Endothelial cell of umbilical vein (primary cell): ENCODE data around the gene ASB8. TPM values are rescaled to one million over a fixed set of nuclear protein-coding genes. Genes with fewer than 3 reads are reported as not detected.
A peak's percentile ranks its signal among the peaks of the same experiment; 100 is the strongest.
"Not testable (repeated sequence)": the region's sequence is repeated elsewhere in the genome, so short reads cannot be mapped to it uniquely, and the experiment has no call there.

Experiments used
- BruUV-seq: library from RNA; stranded (reverse); fragments of 400-500 nt; replicated peaks from 2 replicates; lab custom pipeline; 2021; lab: Mats Ljungman, UMichigan
- CTCF ChIA-PET: fragments of 300-600, 350-600 bp; sonication (Branson Sonifier 250); formaldehyde crosslinking; loops from one replicate; lab custom pipeline; 2021; ENCODE audit warnings: antibody characterized with exemption, inconsistent platforms; lab: Charles Lee
- POLR2A ChIA-PET: fragments of 300-600, 350-600 bp; sonication (Branson Sonifier 250); formaldehyde crosslinking; loops from one replicate; lab custom pipeline; 2021; ENCODE audit warnings: antibody characterized with exemption, inconsistent platforms; lab: Charles Lee
- DNase-seq: peaks from one replicate; pipeline ENCODE4 v3.0.0-alpha.2; 2011; ENCODE audit warnings: low read depth, low spot score
- FAIRE-seq: peaks from 2 replicates; lab custom pipeline; 2011; peaks lifted over from hg19 to GRCh38; lab: Jason Lieb, UNC
- H2AFZ ChIP-seq: 2 replicates; pipeline ENCODE4 v1.6.0; 2012; ENCODE audit warnings: low read depth, low read length, control low read depth, inconsistent platforms
- H3K27ac ChIP-seq: 2 replicates; pipeline ENCODE4 v1.5.1; 2011; ENCODE audit warnings: low read depth, mild to moderate bottlenecking, control low read depth, low read length, moderate library complexity; ENCODE audit not compliant: insufficient read depth
- H3K27me3 ChIP-seq, 2 experiments: 2 replicates each; pipeline versions ENCODE4 v1.6.0 to v1.6.1; 2011; ENCODE audit warnings: low read length in 2 of 2, mixed read lengths in 1 of 2; ENCODE audit not compliant: control insufficient read depth in 2 of 2, insufficient read depth in 2 of 2
- H3K36me3 ChIP-seq, 2 experiments: 2 replicates in 1 of 2; 3 replicates in 1 of 2; pipeline ENCODE4 v1.5.1; 2011; ENCODE audit warnings: low read length in 2 of 2, mild to moderate bottlenecking in 1 of 2, moderate library complexity in 1 of 2; ENCODE audit not compliant: control insufficient read depth in 2 of 2, insufficient read depth in 2 of 2; ENCODE audit errors: extremely low read depth in 1 of 2
- H3K4me1 ChIP-seq: 3 replicates; pipeline ENCODE4 v1.5.1; 2011; ENCODE audit warnings: mild to moderate bottlenecking, low read length; ENCODE audit not compliant: control insufficient read depth, insufficient read depth; ENCODE audit errors: extremely low read depth
- H3K4me2 ChIP-seq: 2 replicates; pipeline ENCODE4 v1.6.1; 2011; ENCODE audit warnings: low read length, control low read depth, mixed read lengths; ENCODE audit not compliant: insufficient read depth
- H3K4me3 ChIP-seq, 3 experiments: fragments of 200-600 bp in 1 of 3; sonication (generic), shearing (Covaris generic) in 1 of 3; replicated peaks in 1 of 3; 2 replicates each; pipeline ENCODE4 v1.5.1; 2011 to 2016; ENCODE audit warnings: control low read depth in 3 of 3, low read length in 3 of 3, mild to moderate bottlenecking in 2 of 3, inconsistent platforms in 1 of 3, low read depth in 1 of 3, moderate library complexity in 1 of 3; ENCODE audit not compliant: insufficient read depth in 1 of 3
- H3K79me2 ChIP-seq: 2 replicates; pipeline ENCODE4 v1.6.0; 2012; ENCODE audit warnings: low read length, inconsistent platforms; ENCODE audit not compliant: control insufficient read depth, insufficient read depth
- H3K9ac ChIP-seq: replicated peaks from 2 replicates; pipeline ENCODE3; 2011; ENCODE audit warnings: low read length, control low read depth; ENCODE audit not compliant: insufficient read depth; ENCODE audit errors: extremely low read depth
- H3K9me1 ChIP-seq: replicated peaks from 3 replicates; pipeline ENCODE4 v1.6.0; 2011; ENCODE audit warnings: mild to moderate bottlenecking, low read length; ENCODE audit not compliant: control insufficient read depth, insufficient read depth; ENCODE audit errors: extremely low read depth
- H3K9me3 ChIP-seq: replicated peaks from 2 replicates; pipeline ENCODE4 v1.5.1; 2012; ENCODE audit warnings: low read length, inconsistent platforms; ENCODE audit not compliant: control insufficient read depth, insufficient read depth
- H4K20me1 ChIP-seq: replicated peaks from 2 replicates; pipeline ENCODE3; 2011; ENCODE audit warnings: mild to moderate bottlenecking, low read length; ENCODE audit not compliant: control insufficient read depth, insufficient read depth; ENCODE audit errors: extremely low read depth
- FOS ChIP-seq: IDR thresholded peaks from 2 replicates; pipeline ENCODE4 v1.6.1; 2011; ENCODE audit warnings: mild to moderate bottlenecking, low read length, moderate library complexity, borderline replicate concordance; ENCODE audit not compliant: insufficient read depth
- POLR2A ChIP-seq: IDR thresholded peaks from 2 replicates; pipeline ENCODE4 v1.6.1; 2012; ENCODE audit warnings: low read depth, mild to moderate bottlenecking, control low read depth, low read length
- POLR2AphosphoS5 ChIP-seq: IDR thresholded peaks from 2 replicates; pipeline ENCODE4 v1.6.1; 2012; ENCODE audit warnings: low read depth, mild to moderate bottlenecking, control low read depth, low read length, moderate library complexity; ENCODE audit not compliant: insufficient read depth
- dilution Hi-C: fragments of 300-500 bp; cut with MboI; formaldehyde crosslinking; loops from one replicate; pipeline ENCODE4 v1.15.0; 2019; ENCODE audit warnings: low sequenced_read_pairs; ENCODE audit not compliant: extremely low pct_ligation_motif_present
- intact Hi-C: fragments of 100-400 bp; cut with micrococcal nuclease; formaldehyde crosslinking; loops from one replicate; pipeline ENCODE4 v1.10.0; 2022
- polyA plus RNA-seq, 4 experiments: library from polyadenylated mRNA; depleted of rRNA in 3 of 4; stranded (reverse) in 3 of 4; unstranded in 1 of 4; fragments of >200 nt; gene quantifications; 2 replicates each; pipeline versions ENCODE4 v1.2.1 to v1.2.3, GENCODE V29; 2011 to 2012; ENCODE audit warnings: missing spikeins in 1 of 4
- total RNA-seq: library from RNA; stranded (reverse); gene quantifications from 2 replicates; pipeline ENCODE4 v1.2.3, GENCODE V29; 2021
- TF ChIP-seq, protein P1 (sequence below): IDR thresholded peaks from 2 replicates; pipeline ENCODE4 v1.6.1; 2011; ENCODE audit not compliant: insufficient read depth, insufficient read length

ASB8 gene
- total and polyA plus RNA-seq, 2 donors (not counting 3 experiments of a cell fraction or from before 2014, with no cell fraction given): 14.9 to 29.7 TPM

DNA sequence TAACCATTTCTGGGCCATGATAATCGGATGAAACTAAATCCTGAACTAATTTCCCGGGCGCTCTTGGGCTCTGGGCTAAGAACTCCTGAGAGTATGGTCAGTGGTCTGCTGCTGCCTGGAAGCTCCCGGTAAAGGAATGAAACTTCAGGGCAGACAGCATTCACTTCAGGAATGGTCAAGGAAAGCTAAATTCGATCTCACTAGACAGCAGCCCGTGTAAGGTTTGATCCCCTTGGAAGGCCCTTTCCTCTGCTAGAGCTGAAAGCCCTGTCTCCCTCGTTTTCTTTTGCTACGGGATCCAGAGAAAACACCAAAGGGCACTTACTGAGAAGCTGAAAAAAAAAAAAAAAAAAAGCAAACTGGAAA, 680 bp downstream of the ASB8 start:
- H4K20me1 ChIP-seq: no peaks in the 10 kb centered on the region
- H3K9ac ChIP-seq: peak overlapping the region; percentile 26
- H3K4me2 ChIP-seq: peak overlapping the region; percentile 82
- DNase-seq (no peak), FAIRE-seq (no peak)
- TF ChIP-seq FOS (no peak), POLR2AphosphoS5 (no peak), POLR2A (no peak)
- TF ChIP-seq, protein P1, sequence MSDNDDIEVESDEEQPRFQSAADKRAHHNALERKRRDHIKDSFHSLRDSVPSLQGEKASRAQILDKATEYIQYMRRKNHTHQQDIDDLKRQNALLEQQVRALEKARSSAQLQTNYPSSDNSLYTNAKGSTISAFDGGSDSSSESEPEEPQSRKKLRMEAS: no peak
- no peak overlapping the region for H3K27ac ChIP-seq
- H3K27me3 ChIP-seq: peaks cover 0 to 5% of the 10 kb centered on the region in 2 experiments
- ChIA-PET CTCF (interaction anchor here (1.2 to 2.0 kb wide), 8 partner anchors 9 to 462 kb away, joined by 4 to 13 read pairs (median 8); partner anchors contain the start of gene SENP1), POLR2A (no interaction called here)
- peak overlapping the region; percentile 35 to 66 (median 54) for H3K4me3 ChIP-seq
- peaks cover 9% of the 10 kb centered on the region for H3K79me2 ChIP-seq
- BruUV-seq: no TSS peak
- no peaks in the 10 kb centered on the region for H3K9me1 ChIP-seq
- H3K36me3 ChIP-seq: no peaks in the 10 kb centered on the region
- H2AFZ ChIP-seq: peak overlapping the region; percentile 76
- intact Hi-C loops (loop anchor here (1.0 to 10.0 kb wide), 3 partner anchors 50 to 442 kb away; partner anchors contain the start of gene SENP1), dilution Hi-C loops (no loop called here)
- no peaks in the 10 kb centered on the region for H3K9me3 ChIP-seq
- peaks cover 3% of the 10 kb centered on the region for H3K4me1 ChIP-seq

DNA sequence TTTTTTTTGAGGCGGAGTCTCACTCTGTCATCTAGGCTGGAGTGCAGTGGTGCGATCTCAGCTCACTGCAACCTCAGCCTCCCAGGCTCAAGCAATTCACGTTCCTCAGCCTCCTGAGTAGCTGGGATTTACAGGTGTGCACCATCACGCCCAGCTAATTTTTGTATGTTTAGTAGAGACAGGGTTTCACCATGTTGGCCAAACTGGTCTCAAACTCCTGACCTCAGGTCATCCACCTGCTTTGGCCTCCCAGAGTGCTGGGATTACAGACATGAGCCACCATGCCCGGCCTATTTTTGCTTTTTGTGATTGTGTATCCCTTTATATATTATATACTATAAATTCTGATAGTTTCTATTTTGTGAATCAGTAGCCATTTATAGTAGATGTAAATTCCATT, 1.5 kb downstream of the ASB8 start:
- H3K4me3 ChIP-seq, H3K9me3 ChIP-seq, dilution Hi-C loops, H3K9ac ChIP-seq, H3K27ac ChIP-seq, H4K20me1 ChIP-seq, H3K79me2 ChIP-seq, H3K36me3 ChIP-seq, H2AFZ ChIP-seq, H3K4me2 ChIP-seq, POLR2A ChIA-PET, DNase-seq, H3K27me3 ChIP-seq, FAIRE-seq, H3K4me1 ChIP-seq, BruUV-seq, H3K9me1 ChIP-seq: not testable (repeated sequence)
- intact Hi-C loops: loop anchor here (2.0 to 10.0 kb wide), 2 partner anchors 71 to 441 kb away; no protein-coding TSS in a partner anchor
- CTCF ChIA-PET: interaction anchor here (1.6 to 1.9 kb wide), 2 partner anchors 8 to 12 kb away, joined by 4 to 7 read pairs; no protein-coding TSS in a partner anchor
